ENCODE data around the gene ZFPM1.

GRCh38 chr16:88536971-88537751 is 84.1 kb downstream of the ZFPM1 start:
- TF ChIP-seq CTCF (IDR thresholded peaks at IDR 0.05): no peak
- no peak for TF ChIP-seq POLR2AphosphoS5 (IDR thresholded peaks at IDR 0.05; ENCODE audit: insufficient read depth in 1 of 2, low read depth in 1 of 2)
